Effector memory CD8-positive, alpha-beta T cell (primary cell): ENCODE data around the gene B4GALT6.

Source experiments
- ATAC-seq: fragments of 150-1000 bp; cut with Tn5 transposase; replicated peaks from 2 replicates; pipeline ENCODE4 v1.10.0; 2021; ENCODE audit warnings: mild to moderate bottlenecking, moderate library complexity
- DNase-seq, 3 experiments: peaks; one replicate each; pipeline ENCODE4 v3.0.0; 2021
- H3K27ac Mint-ChIP-seq, 2 donors: one replicate each; pipeline ENCODE4 v1.8.0; 2022; ENCODE audit warnings: mild to moderate bottlenecking in 2 of 2, mixed read lengths in 2 of 2, moderate library complexity in 2 of 2
- H3K27me3 Mint-ChIP-seq, 2 donors: one replicate each; pipeline ENCODE4 v1.8.0; 2022; ENCODE audit warnings: mixed read lengths in 2 of 2
- H3K36me3 Mint-ChIP-seq: one replicate; pipeline ENCODE4 v1.8.0; 2022; ENCODE audit warnings: mild to moderate bottlenecking, moderate library complexity, mixed read lengths; ENCODE audit not compliant: insufficient read depth
- H3K4me1 Mint-ChIP-seq, 2 donors: one replicate each; pipeline ENCODE4 v1.8.0; 2022; ENCODE audit warnings: low read depth in 2 of 2, mixed read lengths in 2 of 2
- H3K4me3 Mint-ChIP-seq, 2 donors: one replicate each; pipeline ENCODE4 v1.8.0; 2022; ENCODE audit warnings: mild to moderate bottlenecking in 2 of 2, mixed read lengths in 2 of 2, moderate library complexity in 2 of 2
- H3K9me3 Mint-ChIP-seq, 2 donors: one replicate each; pipeline ENCODE4 v1.8.0; 2022; ENCODE audit warnings: mixed read lengths in 2 of 2

The B4GALT6 gene

DNA sequence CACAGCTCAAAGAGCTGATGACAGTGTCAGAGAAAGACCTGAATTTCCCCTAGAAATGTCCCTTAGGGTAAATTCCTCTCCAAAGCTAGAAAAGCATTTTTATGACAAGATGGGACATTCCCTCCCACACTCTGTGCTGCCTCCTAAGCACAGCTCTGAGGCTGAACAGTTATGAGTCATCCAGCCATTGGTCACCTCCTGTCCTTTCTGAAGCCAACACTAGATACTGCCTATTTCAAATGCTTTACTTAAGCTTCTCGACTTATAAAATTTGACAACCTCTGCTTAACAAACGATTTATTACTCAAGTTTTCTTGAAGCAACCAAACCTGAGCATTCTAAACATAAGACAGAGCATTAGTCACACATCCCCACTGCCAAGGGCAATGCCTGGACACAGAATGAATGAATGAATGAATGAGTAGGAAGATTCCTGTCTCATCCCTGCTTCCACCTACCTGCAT, 35.4 kb downstream of the B4GALT6 start:
- no peak overlapping the region for H3K27ac Mint-ChIP-seq
- no peak overlapping the region for H3K4me3 Mint-ChIP-seq
- peaks cover 2% of the 10 kb centered on the region for H3K36me3 Mint-ChIP-seq
- DNase-seq (no peak), ATAC-seq (no peak)
- H3K27me3 Mint-ChIP-seq, result peaks cover 15 to 36% of the 10 kb centered on the region in 2 donors
- no peaks in the 10 kb centered on the region for H3K9me3 Mint-ChIP-seq
- peaks cover 4 to 5% of the 10 kb centered on the region in 2 donors for H3K4me1 Mint-ChIP-seq

DNA sequence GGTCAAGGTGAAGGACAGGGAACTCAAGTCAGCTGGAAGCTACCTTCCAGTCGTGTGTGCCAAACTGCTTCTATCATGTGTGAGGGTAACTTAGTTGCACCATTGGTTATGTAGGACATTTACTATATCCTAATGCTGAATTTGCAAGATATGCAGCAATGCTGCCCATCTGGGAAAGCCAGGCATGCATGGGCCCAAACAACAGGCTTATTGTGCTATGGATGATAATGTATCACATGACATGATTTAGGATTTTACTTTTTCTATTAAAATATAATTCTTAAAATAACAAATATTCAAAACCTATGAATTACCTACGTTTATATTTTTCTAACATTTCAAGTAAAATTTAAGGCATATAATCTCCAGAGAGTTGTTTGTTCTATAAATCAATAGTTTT, 35.9 kb downstream of the B4GALT6 start:
- H3K4me1 Mint-ChIP-seq, result peaks cover 4 to 5% of the 10 kb centered on the region in 2 donors
- H3K36me3 Mint-ChIP-seq, result peaks cover 2% of the 10 kb centered on the region
- H3K4me3 Mint-ChIP-seq, result no peak overlapping the region
- DNase-seq, result no peak
- H3K27me3 Mint-ChIP-seq, result peaks cover 15 to 35% of the 10 kb centered on the region in 2 donors
- no peak overlapping the region for H3K27ac Mint-ChIP-seq
- ATAC-seq, result no peak
- no peaks in the 10 kb centered on the region for H3K9me3 Mint-ChIP-seq

DNA sequence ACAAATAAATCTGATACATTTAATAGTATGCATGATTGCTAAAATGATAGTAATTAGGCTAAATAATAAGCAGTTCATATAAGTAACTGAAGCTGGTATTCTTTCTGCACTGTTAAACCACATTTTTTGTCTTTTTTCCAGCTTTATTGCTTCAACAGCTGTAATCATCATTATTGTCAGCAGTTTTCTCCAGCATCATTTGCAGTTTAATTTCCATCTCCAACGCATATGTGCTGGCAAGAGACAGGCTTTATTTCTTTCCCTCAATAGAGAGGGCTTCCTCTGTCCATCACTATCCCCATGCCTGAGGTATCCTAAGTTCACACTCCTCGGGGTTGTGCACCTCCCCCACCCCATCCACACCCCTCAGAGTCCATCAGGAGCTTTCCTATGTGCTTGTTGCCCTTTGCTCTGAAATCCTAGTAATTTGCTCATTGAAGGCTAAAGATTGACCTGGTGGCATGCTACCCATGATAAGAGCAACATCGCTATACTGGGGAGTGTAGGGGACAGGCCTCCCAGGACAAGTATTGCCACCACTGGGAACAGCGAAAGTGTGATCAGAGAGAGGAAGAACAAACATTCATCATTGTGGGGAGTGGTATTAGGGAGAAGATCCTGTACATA, 37.1 kb downstream of the B4GALT6 start:
- DNase-seq (no peak), ATAC-seq (no peak)
- Mint-ChIP-seq H3K36me3 (peaks cover 2% of the 10 kb centered on the region), H3K27me3 (peaks cover 6 to 22% of the 10 kb centered on the region in 2 donors), H3K4me3 (no peak overlapping the region), H3K9me3 (no peaks in the 10 kb centered on the region), H3K4me1 (peaks cover 4 to 5% of the 10 kb centered on the region in 2 donors), H3K27ac (no peak overlapping the region)

DNA sequence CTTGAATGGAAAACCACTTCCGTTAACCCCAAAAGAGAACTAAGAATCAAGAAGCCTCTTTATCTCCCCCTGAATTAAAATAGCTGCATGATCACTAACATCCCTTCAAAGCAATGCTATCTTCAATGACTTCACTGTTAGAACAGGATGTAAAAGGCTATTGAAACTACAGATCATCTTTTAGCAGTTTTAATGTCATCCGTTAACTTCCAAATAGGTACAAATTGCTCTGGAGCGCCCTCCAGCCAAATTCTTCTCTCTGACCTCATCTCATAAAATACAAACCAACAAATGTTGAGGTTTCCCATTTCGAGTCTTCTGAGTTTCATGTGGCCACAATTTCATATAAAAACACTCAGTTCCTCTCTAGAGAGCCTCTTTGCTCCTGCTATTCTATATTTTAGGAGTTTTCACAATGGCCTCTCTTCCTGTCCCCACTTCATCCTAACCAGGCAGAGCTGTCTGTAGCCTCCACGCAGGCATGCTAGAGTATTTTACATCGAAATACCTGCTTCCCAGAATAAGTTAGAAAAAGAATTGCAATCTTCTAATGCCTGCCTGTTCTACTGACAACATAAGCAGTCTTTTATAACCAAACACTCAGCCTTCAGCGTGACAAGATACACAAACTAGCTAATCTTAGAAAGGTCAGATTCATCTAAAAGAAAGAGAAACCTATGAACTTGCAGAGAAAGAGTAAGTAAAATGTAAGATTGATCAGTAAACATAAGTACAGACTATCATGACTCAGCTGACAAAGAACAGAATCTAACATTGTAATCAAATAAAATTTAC, 37.9 kb downstream of the B4GALT6 start:
- peaks cover 7 to 15% of the 10 kb centered on the region in 2 donors for H3K27me3 Mint-ChIP-seq
- peaks cover 4 to 5% of the 10 kb centered on the region in 2 donors for H3K4me1 Mint-ChIP-seq
- no peaks in the 10 kb centered on the region for H3K9me3 Mint-ChIP-seq
- DNase-seq, result no peak
- no peak overlapping the region for H3K4me3 Mint-ChIP-seq
- ATAC-seq, result no peak
- H3K36me3 Mint-ChIP-seq, result peaks cover 2% of the 10 kb centered on the region
- no peak overlapping the region for H3K27ac Mint-ChIP-seq

DNA sequence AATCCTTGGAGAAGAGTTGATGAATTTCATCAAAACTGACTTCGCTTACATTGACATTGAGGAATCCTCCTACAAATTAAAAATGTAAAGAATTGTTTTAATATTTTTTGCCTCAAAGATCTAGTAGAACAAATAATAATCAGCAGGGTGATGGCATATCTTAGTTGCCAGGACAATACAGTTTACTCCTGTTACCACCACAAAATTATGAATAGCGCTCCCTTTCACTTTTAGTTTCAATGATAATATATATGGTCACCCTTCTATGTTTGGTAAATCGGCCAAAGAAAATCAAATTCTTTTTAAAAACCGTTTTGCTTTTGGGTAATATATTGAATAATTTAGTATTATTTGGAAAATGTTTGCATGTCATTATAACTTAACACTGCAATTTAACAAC, 39.0 kb downstream of the B4GALT6 start:
- H3K27ac Mint-ChIP-seq, result no peak overlapping the region

GRCh38 chr18:31643003-31643402, 41.4 kb downstream of the B4GALT6 start:
- DNase-seq (no peak), ATAC-seq (no peak)
- peaks cover 2% of the 10 kb centered on the region for H3K36me3 Mint-ChIP-seq
- H3K27ac Mint-ChIP-seq, result no peak overlapping the region
- peaks cover 7 to 10% of the 10 kb centered on the region in 2 donors for H3K27me3 Mint-ChIP-seq
- H3K4me3 Mint-ChIP-seq, result no peak overlapping the region
- no peaks in the 10 kb centered on the region for H3K9me3 Mint-ChIP-seq
- peaks cover 0 to 4% of the 10 kb centered on the region in 2 donors for H3K4me1 Mint-ChIP-seq

More for the DNA sequence above, 39.0 kb downstream of the B4GALT6 start:
- Mint-ChIP-seq H3K4me1 (peaks cover 4 to 5% of the 10 kb centered on the region in 2 donors), H3K36me3 (peaks cover 2% of the 10 kb centered on the region), H3K4me3 (no peak overlapping the region), H3K27me3 (peaks cover 7 to 10% of the 10 kb centered on the region in 2 donors), H3K9me3 (no peaks in the 10 kb centered on the region)
- DNase-seq (no peak), ATAC-seq (no peak)

DNA sequence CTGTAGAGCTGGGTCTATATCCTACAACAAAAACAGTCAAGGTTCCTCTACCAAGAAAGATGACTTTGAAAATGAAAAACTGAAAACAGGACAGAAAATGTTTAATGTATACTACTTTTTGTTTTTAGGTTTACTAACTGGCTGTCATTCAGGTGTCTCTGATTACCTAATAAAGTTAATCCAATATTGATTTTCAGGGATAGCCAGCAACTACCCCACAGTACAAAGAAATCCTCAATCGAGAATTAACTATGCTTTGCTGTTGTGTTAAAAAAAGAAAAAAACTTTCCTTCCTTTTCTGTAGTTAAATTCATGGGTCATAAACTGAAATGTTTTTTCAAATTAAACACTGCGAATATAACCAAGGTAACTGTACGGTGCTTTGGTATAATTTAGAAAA, 46.9 kb downstream of the B4GALT6 start:
- H3K36me3 Mint-ChIP-seq, result no peaks in the 10 kb centered on the region
- no peak overlapping the region for H3K4me3 Mint-ChIP-seq
- peaks cover 0 to 7% of the 10 kb centered on the region in 2 donors for H3K27me3 Mint-ChIP-seq
- H3K27ac Mint-ChIP-seq, result no peak overlapping the region
- H3K4me1 Mint-ChIP-seq, result peaks cover 15 to 28% of the 10 kb centered on the region in 2 donors
- no peak for ATAC-seq
- no peaks in the 10 kb centered on the region for H3K9me3 Mint-ChIP-seq
- DNase-seq, result no peak

DNA sequence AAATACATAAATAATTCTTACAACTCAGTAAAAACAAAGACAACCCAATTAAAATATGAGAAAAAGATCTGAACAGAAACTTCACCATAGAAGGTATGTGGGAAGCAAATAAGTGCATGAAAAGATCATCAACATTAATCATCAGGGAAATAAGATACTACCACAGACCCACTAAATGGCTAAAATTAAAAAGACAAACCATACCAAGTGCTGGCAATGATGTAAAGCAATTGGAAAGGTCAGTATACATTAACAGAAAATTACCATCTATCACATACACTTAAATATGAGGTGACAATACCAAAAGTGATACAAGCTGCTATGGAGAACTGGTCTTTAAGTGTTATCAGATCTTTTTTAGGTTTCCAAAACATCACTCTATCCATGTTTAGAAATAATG, 48.0 kb downstream of the B4GALT6 start:
- Mint-ChIP-seq H3K36me3 (no peaks in the 10 kb centered on the region), H3K27me3 (no peaks in the 10 kb centered on the region), H3K27ac (no peak overlapping the region), H3K4me1 (peaks cover 15 to 28% of the 10 kb centered on the region in 2 donors), H3K4me3 (no peak overlapping the region), H3K9me3 (no peaks in the 10 kb centered on the region)
- no peak for ATAC-seq
- no peak for DNase-seq

GRCh38 chr18:31634331-31634713, 50.1 kb downstream of the B4GALT6 start:
- peak overlapping the region; percentile 66 to 93 for H3K27ac Mint-ChIP-seq
- H3K36me3 Mint-ChIP-seq, result no peaks in the 10 kb centered on the region
- H3K9me3 Mint-ChIP-seq, result no peaks in the 10 kb centered on the region
- H3K27me3 Mint-ChIP-seq, result no peaks in the 10 kb centered on the region
- H3K4me3 Mint-ChIP-seq, result peak overlapping the region; percentile 48 to 71
- peak in 2 of 3 experiments; percentile 8 to 14 for DNase-seq
- peak; percentile 96 for ATAC-seq
- peaks cover 15 to 36% of the 10 kb centered on the region in 2 donors for H3K4me1 Mint-ChIP-seq

GRCh38 chr18:31633392-31634330, 50.7 kb downstream of the B4GALT6 start:
- ATAC-seq (peak; percentile 22), DNase-seq (no peak)
- no peaks in the 10 kb centered on the region for H3K27me3 Mint-ChIP-seq
- H3K36me3 Mint-ChIP-seq, result no peaks in the 10 kb centered on the region
- peak overlapping the region; percentile 66 to 93 for H3K27ac Mint-ChIP-seq
- H3K4me1 Mint-ChIP-seq, result peaks cover 15 to 36% of the 10 kb centered on the region in 2 donors
- peak overlapping the region; percentile 48 to 71 for H3K4me3 Mint-ChIP-seq
- no peaks in the 10 kb centered on the region for H3K9me3 Mint-ChIP-seq

GRCh38 chr18:31632356-31632755, 52.0 kb downstream of the B4GALT6 start:
- H3K9me3 Mint-ChIP-seq, result no peaks in the 10 kb centered on the region
- no peak overlapping the region for H3K4me3 Mint-ChIP-seq
- peak overlapping the region in 1 of 2 donors; percentile 93 for H3K27ac Mint-ChIP-seq
- no peaks in the 10 kb centered on the region for H3K36me3 Mint-ChIP-seq
- peaks cover 15 to 36% of the 10 kb centered on the region in 2 donors for H3K4me1 Mint-ChIP-seq
- ATAC-seq, result no peak
- H3K27me3 Mint-ChIP-seq, result no peaks in the 10 kb centered on the region
- DNase-seq, result no peak

- Mint-ChIP-seq H3K27me3 (no peaks in the 10 kb centered on the region), H3K9me3 (no peaks in the 10 kb centered on the region), H3K27ac (no peak overlapping the region), H3K4me1 (peaks cover 15 to 36% of the 10 kb centered on the region in 2 donors), H3K36me3 (peaks cover under 1% of the 10 kb centered on the region), H3K4me3 (no peak overlapping the region)
- DNase-seq (no peak), ATAC-seq (no peak)
Observed at GRCh38 chr18:31631526-31631925, 52.9 kb downstream of the B4GALT6 start.

GRCh38 chr18:31630549-31630948, 53.8 kb downstream of the B4GALT6 start:
- Mint-ChIP-seq H3K4me1 (peaks cover 15 to 36% of the 10 kb centered on the region in 2 donors), H3K27me3 (no peaks in the 10 kb centered on the region), H3K36me3 (peaks cover 4% of the 10 kb centered on the region), H3K4me3 (no peak overlapping the region), H3K27ac (peak overlapping the region in 1 of 2 donors; percentile 30), H3K9me3 (no peaks in the 10 kb centered on the region)
- DNase-seq, result no peak
- no peak for ATAC-seq
